ENCODE results near the gene ZNF438.

The ZNF438 gene

GRCh38 chr10:30827531-30828120, 204.0 kb downstream of the ZNF438 start:
- H3K4me3 Mint-ChIP-seq: no peak overlapping the region
- H3K27ac Mint-ChIP-seq: no peak overlapping the region
- H3K4me1 Mint-ChIP-seq (ENCODE audit: low read depth): no peaks in the 10 kb centered on the region
- H3K9me3 Mint-ChIP-seq (ENCODE audit: low read depth): no peaks in the 10 kb centered on the region
- peaks cover 2% of the 10 kb centered on the region for H3K27me3 Mint-ChIP-seq
- no peaks in the 10 kb centered on the region for H3K36me3 Mint-ChIP-seq

DNA sequence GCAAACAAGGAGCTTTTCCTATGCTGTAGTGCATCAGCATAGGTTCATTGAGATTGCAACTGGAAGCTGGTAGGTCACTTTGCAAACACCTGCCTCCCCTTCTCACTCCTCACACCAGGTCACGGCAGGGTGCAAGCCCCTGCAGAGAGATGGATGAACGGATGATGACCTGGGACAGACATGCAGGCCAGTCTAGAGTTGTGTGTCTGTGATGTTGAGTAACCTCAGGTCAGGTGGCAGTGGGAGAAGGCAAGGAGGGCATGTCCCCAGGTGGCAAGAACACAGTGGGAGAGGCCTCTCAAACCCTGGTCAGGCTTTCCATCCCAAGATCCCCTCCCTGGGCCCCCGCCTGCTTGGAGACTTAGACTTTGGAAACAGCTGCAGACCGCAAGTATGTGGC, 205.0 kb downstream of the ZNF438 start:
- H3K4me1 Mint-ChIP-seq (ENCODE audit: low read depth): no peaks in the 10 kb centered on the region
- no peaks in the 10 kb centered on the region for H3K36me3 Mint-ChIP-seq
- H3K27me3 Mint-ChIP-seq: peaks cover 2% of the 10 kb centered on the region
- no peak overlapping the region for H3K27ac Mint-ChIP-seq
- no peaks in the 10 kb centered on the region for H3K9me3 Mint-ChIP-seq (ENCODE audit: low read depth)
- no peak overlapping the region for H3K4me3 Mint-ChIP-seq

DNA sequence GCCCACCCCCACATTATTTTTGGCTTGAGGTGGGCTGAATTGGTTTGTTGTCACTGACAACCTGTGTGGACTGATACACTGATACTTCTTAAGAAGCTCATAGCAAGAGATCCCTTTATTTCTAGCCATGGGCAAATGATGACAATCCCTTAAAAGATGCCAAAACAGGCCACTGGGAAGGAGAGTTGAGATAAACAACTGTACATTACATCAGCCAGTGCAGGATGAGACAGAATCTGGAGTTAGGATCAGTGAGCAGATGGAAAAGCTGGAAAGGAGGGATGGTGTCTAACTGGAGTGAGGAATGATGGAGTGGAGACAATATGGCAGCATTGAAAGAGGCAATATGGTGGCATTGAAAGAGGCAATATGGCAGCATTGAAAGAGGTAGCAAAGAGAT, 206.2 kb downstream of the ZNF438 start:
- no peak overlapping the region for H3K4me3 Mint-ChIP-seq
- H3K4me1 Mint-ChIP-seq (ENCODE audit: low read depth): peaks cover 4% of the 10 kb centered on the region
- H3K36me3 Mint-ChIP-seq: no peaks in the 10 kb centered on the region
- H3K27me3 Mint-ChIP-seq: peaks cover 2% of the 10 kb centered on the region
- H3K27ac Mint-ChIP-seq: no peak overlapping the region
- no peaks in the 10 kb centered on the region for H3K9me3 Mint-ChIP-seq (ENCODE audit: low read depth)

DNA sequence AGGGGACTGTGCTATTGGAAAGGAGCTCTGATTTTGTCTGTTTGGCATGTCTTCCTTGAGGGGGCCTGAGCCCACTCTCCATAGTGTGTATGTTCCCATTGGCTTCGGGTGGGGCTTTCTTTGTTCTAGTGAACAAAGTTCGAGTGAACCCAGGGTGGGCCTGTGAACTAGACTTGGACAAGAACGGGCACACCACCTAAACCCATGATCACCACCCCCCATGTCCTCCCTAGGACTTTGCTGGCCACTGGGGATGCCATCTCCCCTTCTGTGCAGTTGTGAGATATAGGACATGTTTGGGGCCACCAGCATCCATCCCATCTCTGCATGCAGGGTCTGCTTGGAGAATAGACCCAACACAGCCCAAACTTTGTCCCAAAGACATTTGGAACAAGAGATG, 206.6 kb downstream of the ZNF438 start:
- Mint-ChIP-seq H3K4me1 (ENCODE audit: low read depth) (peaks cover 5% of the 10 kb centered on the region), H3K27ac (no peak overlapping the region), H3K36me3 (no peaks in the 10 kb centered on the region), H3K4me3 (no peak overlapping the region), H3K9me3 (ENCODE audit: low read depth) (no peaks in the 10 kb centered on the region), H3K27me3 (peaks cover 2% of the 10 kb centered on the region)

DNA sequence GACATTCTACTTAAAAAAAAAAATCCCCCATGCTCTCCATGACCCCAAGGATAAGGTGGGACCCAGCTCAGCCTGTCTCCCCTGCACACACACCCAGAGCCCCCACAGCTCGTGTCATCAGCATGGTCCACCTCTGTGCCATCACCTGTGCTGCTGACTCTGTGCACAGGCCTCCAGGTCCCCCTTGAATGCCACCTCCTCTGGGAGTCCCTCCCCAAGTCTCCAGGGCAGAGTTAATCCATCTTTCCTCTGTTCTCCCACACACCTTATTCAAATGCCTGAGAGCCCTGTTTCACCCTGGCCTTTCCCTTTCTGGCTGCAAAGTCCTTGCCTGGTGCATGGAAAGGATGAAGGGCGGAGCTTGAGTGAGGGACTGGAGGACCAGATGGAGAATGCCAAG, 208.0 kb downstream of the ZNF438 start:
- Mint-ChIP-seq H3K27ac (no peak overlapping the region), H3K4me1 (ENCODE audit: low read depth) (peaks cover 5% of the 10 kb centered on the region), H3K27me3 (peaks cover 2% of the 10 kb centered on the region), H3K9me3 (ENCODE audit: low read depth) (no peaks in the 10 kb centered on the region), H3K36me3 (no peaks in the 10 kb centered on the region), H3K4me3 (no peak overlapping the region)

GRCh38 chr10:30822693-30823465, 208.8 kb downstream of the ZNF438 start:
- H3K36me3 Mint-ChIP-seq: no peaks in the 10 kb centered on the region
- H3K4me3 Mint-ChIP-seq: no peak overlapping the region
- H3K9me3 Mint-ChIP-seq (ENCODE audit: low read depth): no peaks in the 10 kb centered on the region
- H3K27ac Mint-ChIP-seq: no peak overlapping the region
- H3K4me1 Mint-ChIP-seq (ENCODE audit: low read depth): peaks cover 5% of the 10 kb centered on the region
- H3K27me3 Mint-ChIP-seq: peaks cover 2% of the 10 kb centered on the region

GRCh38 chr10:30821994-30822692, 209.5 kb downstream of the ZNF438 start:
- Mint-ChIP-seq H3K9me3 (ENCODE audit: low read depth) (no peaks in the 10 kb centered on the region), H3K27ac (no peak overlapping the region), H3K4me1 (ENCODE audit: low read depth) (peaks cover 5% of the 10 kb centered on the region), H3K4me3 (no peak overlapping the region), H3K36me3 (no peaks in the 10 kb centered on the region), H3K27me3 (peaks cover 2% of the 10 kb centered on the region)

GRCh38 chr10:30821261-30821993, 210.2 kb downstream of the ZNF438 start:
- Mint-ChIP-seq H3K9me3 (ENCODE audit: low read depth) (no peaks in the 10 kb centered on the region), H3K4me3 (no peak overlapping the region), H3K4me1 (ENCODE audit: low read depth) (peaks cover 5% of the 10 kb centered on the region), H3K36me3 (no peaks in the 10 kb centered on the region), H3K27ac (no peak overlapping the region), H3K27me3 (peaks cover 2% of the 10 kb centered on the region)

DNA sequence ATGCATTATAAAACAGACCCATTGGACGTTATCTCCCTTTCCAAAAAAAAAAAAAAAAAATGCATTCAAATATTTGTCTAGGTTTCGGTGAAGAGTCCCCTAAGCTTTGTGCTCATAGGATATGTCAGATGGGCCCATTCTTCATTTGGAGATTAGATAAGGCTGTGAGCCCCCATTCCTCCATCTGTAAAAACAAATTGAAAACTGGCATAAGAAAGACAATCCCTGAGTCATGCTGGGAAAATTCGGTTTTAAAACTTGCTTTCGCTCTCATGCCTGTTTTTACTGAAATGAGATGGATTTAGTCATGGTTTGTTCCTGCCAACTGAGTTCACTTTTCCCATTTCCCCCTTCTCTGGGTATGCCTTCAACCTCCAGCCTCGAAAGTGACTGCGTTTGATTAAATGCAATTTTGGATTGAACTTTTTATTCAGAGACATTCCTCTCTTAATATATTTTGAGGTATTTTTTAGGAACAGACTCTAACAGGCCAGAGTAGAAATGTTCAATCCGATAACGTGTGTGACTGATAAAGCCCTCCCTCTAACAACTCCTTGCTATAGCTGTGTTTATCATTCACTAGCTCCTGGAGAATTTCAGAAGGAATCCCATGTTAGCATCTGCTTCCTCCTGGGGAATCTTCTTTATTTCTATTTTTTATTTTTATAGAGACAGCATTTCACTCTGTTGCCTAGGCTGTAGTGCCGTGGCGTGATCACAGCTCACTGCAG, 211.2 kb downstream of the ZNF438 start:
- Mint-ChIP-seq H3K4me3 (no peak overlapping the region), H3K4me1 (ENCODE audit: low read depth) (peaks cover 5% of the 10 kb centered on the region), H3K27me3 (peaks cover 2% of the 10 kb centered on the region), H3K27ac (no peak overlapping the region), H3K9me3 (ENCODE audit: low read depth) (no peaks in the 10 kb centered on the region), H3K36me3 (no peaks in the 10 kb centered on the region)

DNA sequence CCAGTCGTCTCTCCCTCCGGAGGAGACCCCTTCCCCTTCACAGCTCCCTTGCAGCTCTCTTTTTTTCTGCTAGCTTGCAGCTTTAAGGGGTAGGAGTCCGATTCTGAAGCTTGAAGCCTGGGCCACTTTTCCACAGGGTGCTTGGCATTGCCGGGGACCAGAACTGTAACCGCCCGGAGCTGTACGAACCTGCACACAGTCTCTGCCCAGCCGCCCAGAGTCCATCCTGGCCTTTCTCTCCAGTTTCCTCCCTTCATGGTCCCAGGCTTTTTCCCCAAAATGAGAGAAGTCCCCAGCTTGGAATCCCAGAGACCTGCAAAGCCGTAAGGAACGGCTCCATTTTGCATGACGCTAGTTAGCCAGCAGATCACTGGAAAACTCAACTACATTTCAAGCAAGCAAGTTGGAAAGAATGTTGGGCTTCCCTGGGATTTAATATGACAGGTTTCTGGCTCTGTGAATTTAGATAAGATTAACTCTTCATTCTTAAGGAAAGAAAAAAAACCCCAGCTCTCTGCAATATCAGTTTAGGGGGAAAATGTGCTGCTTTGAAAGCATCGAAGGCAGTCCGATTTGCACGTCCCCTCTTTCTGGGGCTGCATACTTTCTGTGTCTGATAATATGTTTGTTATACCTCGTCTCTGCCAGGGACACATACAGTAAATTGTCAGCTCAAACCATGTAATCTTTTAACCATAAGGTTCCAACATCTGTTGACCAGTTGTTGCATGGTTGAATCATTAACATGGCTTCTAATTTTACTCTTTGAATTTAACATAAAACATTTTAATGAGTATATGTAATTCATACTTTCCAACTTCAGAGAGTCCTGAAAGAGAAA, 212.1 kb downstream of the ZNF438 start:
- no peak overlapping the region for H3K4me3 Mint-ChIP-seq
- no peaks in the 10 kb centered on the region for H3K9me3 Mint-ChIP-seq (ENCODE audit: low read depth)
- H3K27ac Mint-ChIP-seq: no peak overlapping the region
- H3K36me3 Mint-ChIP-seq: no peaks in the 10 kb centered on the region
- H3K27me3 Mint-ChIP-seq: peaks cover under 1% of the 10 kb centered on the region
- H3K4me1 Mint-ChIP-seq (ENCODE audit: low read depth): peaks cover 6% of the 10 kb centered on the region

GRCh38 chr10:30818854-30819253, 212.8 kb downstream of the ZNF438 start:
- no peaks in the 10 kb centered on the region for H3K27me3 Mint-ChIP-seq
- peaks cover 13% of the 10 kb centered on the region for H3K4me1 Mint-ChIP-seq (ENCODE audit: low read depth)
- no peak overlapping the region for H3K27ac Mint-ChIP-seq
- no peak overlapping the region for H3K4me3 Mint-ChIP-seq
- no peaks in the 10 kb centered on the region for H3K9me3 Mint-ChIP-seq (ENCODE audit: low read depth)
- H3K36me3 Mint-ChIP-seq: no peaks in the 10 kb centered on the region

- no peak overlapping the region for H3K4me3 Mint-ChIP-seq
- H3K9me3 Mint-ChIP-seq (ENCODE audit: low read depth): no peaks in the 10 kb centered on the region
- no peaks in the 10 kb centered on the region for H3K27me3 Mint-ChIP-seq
- H3K4me1 Mint-ChIP-seq (ENCODE audit: low read depth): peaks cover 18% of the 10 kb centered on the region
- H3K27ac Mint-ChIP-seq: no peak overlapping the region
- H3K36me3 Mint-ChIP-seq: no peaks in the 10 kb centered on the region
These were observed 213.5 kb downstream of the ZNF438 start for GRCh38 chr10:30818010-30818660.

DNA sequence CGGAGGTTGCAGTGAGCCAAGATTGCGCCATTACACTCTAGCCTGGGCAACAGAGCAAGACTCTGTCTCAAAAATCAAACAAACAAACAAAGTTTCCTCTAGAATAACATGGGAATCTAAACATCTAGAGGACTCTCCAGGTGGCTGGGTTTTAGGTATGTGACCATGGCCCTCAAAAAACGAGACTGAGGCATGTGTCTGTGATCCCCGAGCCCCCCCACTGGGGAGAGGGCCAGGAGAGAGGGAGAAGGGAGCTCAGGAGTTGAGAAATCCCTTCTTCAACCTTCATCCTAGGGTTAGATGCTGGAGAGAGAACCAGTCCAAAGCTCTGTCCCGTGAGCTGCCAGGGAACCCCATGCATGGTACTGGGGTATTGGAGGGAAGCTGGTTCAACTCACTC, 214.1 kb downstream of the ZNF438 start:
- H3K36me3 Mint-ChIP-seq: no peaks in the 10 kb centered on the region
- no peaks in the 10 kb centered on the region for H3K27me3 Mint-ChIP-seq
- no peaks in the 10 kb centered on the region for H3K9me3 Mint-ChIP-seq (ENCODE audit: low read depth)
- H3K4me1 Mint-ChIP-seq (ENCODE audit: low read depth): peaks cover 24% of the 10 kb centered on the region
- H3K27ac Mint-ChIP-seq: no peak overlapping the region
- H3K4me3 Mint-ChIP-seq: no peak overlapping the region
